H1 (cell line): Measurements from ENCODE around the gene TNFRSF8. TPM values are rescaled to one million over a fixed set of nuclear protein-coding genes. Genes with fewer than 3 reads are reported as not detected.

Experiments used
- POLR2AphosphoS5 ChIP-seq: IDR thresholded peaks from 2 replicates; pipeline ENCODE4 v1.6.1; 2011; ENCODE audit warnings: low read depth, low read length
- RNF2 ChIP-seq: fragments of 200-900, 300-1000 bp; sonication (generic); IDR thresholded peaks from 2 replicates; pipeline ENCODE4 v1.7.1; 2016; ENCODE audit warnings: borderline replicate concordance, low read depth, mild to moderate bottlenecking, antibody characterized with exemption, low read length; ENCODE audit not compliant: poor library complexity, severe bottlenecking; ENCODE audit errors: missing control alignments
- SIRT6 ChIP-seq: IDR thresholded peaks from one replicate; pipeline ENCODE4 v1.7.1; 2012; ENCODE audit warnings: low read length, inconsistent platforms
- ZNF274 ChIP-seq: IDR thresholded peaks from 2 replicates; pipeline ENCODE4 v1.7.0; 2012; ENCODE audit warnings: low read length, borderline replicate concordance; ENCODE audit errors: extremely low read depth
- polyA plus RNA-seq, 7 experiments: library from polyadenylated mRNA; depleted of rRNA in 3 of 7; stranded (reverse) in 5 of 7; unstranded in 2 of 7; fragments of >200 nt in 5 of 7; fragments of 200-250 nt in 2 of 7; gene quantifications; 1 replicate in 5 of 7; 2 replicates in 1 of 7; 4 replicates in 1 of 7; pipeline versions ENCODE4 v1.2.1 to v1.2.3, GENCODE V29; 2011 to 2013; ENCODE audit warnings: missing spikeins in 2 of 7, mixed read lengths in 2 of 7
- total RNA-seq: library from RNA; stranded (reverse); fragmentation: NEBNext Ultra II Directional; extraction: Animal tissue kit (Norgen Biotek cat#: 25700); gene quantifications from 2 replicates; pipeline ENCODE4 v1.2.1, GENCODE V29; 2021

The TNFRSF8 gene
- total and polyA plus RNA-seq, 2 of the 8 experiments (the other 6 are each of a cell fraction or from before 2014, with no cell fraction given), result 23.2 to 32.7 TPM

GRCh38 chr1:12075195-12076114 is 12.4 kb downstream of the TNFRSF8 start (continued):
- TF ChIP-seq RNF2 (no peak), ZNF274 (no peak), SIRT6 (no peak), POLR2AphosphoS5 (no peak)
